ENCODE data around the gene OR52E6. TPM values are rescaled to one million over a fixed set of nuclear protein-coding genes. Genes with fewer than 3 reads are reported as not detected.

OR52E6 gene
- total RNA-seq, 2 donors from 2014 or later: not detected

- DNase-seq (ENCODE audit: low spot score): no peak
- Histone ChIP-seq H3K27me3 (no peaks in the 10 kb centered on the region), H3K4me1 (peaks cover 0 to 9% of the 10 kb centered on the region in 2 donors), H3K9me3 (no peaks in the 10 kb centered on the region), H3K4me3 (no peak overlapping the region), H3K27ac (no peak overlapping the region), H3K36me3 (no peaks in the 10 kb centered on the region)
- TF ChIP-seq CTCF (IDR thresholded peaks at IDR 0.05): no peak
Observed at GRCh38 chr11:5809905-5810795, 31.5 kb downstream of the OR52E6 start.

GRCh38 chr11:5809122-5809519, 32.6 kb downstream of the OR52E6 start:
- Histone ChIP-seq H3K36me3 (no peaks in the 10 kb centered on the region), H3K4me3 (peak overlapping the region; percentile 15 to 53), H3K9me3 (no peaks in the 10 kb centered on the region), H3K27me3 (no peaks in the 10 kb centered on the region), H3K4me1 (peaks cover 0 to 9% of the 10 kb centered on the region in 2 donors), H3K27ac (no peak overlapping the region)
- DNase-seq (ENCODE audit: low spot score): no peak
- no peak for TF ChIP-seq CTCF (IDR thresholded peaks at IDR 0.05)

GRCh38 chr11:5808500-5809121, 33.1 kb downstream of the OR52E6 start, which contains the start of gene OR52N2:
Gene OR52N2 (plus strand): TSS chr11:5808924. CDS start chr11:5820336, 11,412 bp downstream.
- H3K4me3 ChIP-seq: peak within 1 kb of the TSS; percentile 15 to 53
- no peaks in the 10 kb centered on the region for H3K9me3 ChIP-seq
- H3K36me3 ChIP-seq: no peaks in the 10 kb centered on the region
- peak; percentile 5 to 88 for TF ChIP-seq CTCF (IDR thresholded peaks at IDR 0.05)
- H3K27me3 ChIP-seq: no peaks in the 10 kb centered on the region
- peak; percentile 78 for DNase-seq (ENCODE audit: low spot score)
- H3K4me1 ChIP-seq: peaks cover 0 to 9% of the 10 kb centered on the region in 2 donors
- H3K27ac ChIP-seq: no peak within 1 kb of the TSS

GRCh38 chr11:5807580-5807979, 34.1 kb downstream of the OR52E6 start:
- TF ChIP-seq CTCF (IDR thresholded peaks at IDR 0.05): no peak
- Histone ChIP-seq H3K4me1 (peaks cover 0 to 9% of the 10 kb centered on the region in 2 donors), H3K27me3 (no peaks in the 10 kb centered on the region), H3K9me3 (no peaks in the 10 kb centered on the region), H3K36me3 (no peaks in the 10 kb centered on the region), H3K4me3 (no peak overlapping the region), H3K27ac (no peak overlapping the region)
- no peak for DNase-seq (ENCODE audit: low spot score)

GRCh38 chr11:5803982-5804381, 37.7 kb downstream of the OR52E6 start:
- DNase-seq (ENCODE audit: low spot score): no peak
- Histone ChIP-seq H3K27me3 (no peaks in the 10 kb centered on the region), H3K36me3 (no peaks in the 10 kb centered on the region), H3K27ac (no peak overlapping the region), H3K4me3 (no peak overlapping the region), H3K4me1 (peaks cover 0 to 5% of the 10 kb centered on the region in 2 donors), H3K9me3 (no peaks in the 10 kb centered on the region)
- TF ChIP-seq CTCF (IDR thresholded peaks at IDR 0.05): no peak
